Calu3 (cell line): Measurements from ENCODE around the gene CPS1. TPM values are rescaled to one million over a fixed set of nuclear protein-coding genes. Genes with fewer than 3 reads are reported as not detected.

Experiments
- BruUV-seq: library from RNA; stranded (reverse); fragments of 400-500 nt; replicated peaks from 2 replicates; lab custom pipeline; 2021; lab: Mats Ljungman, UMichigan
- CTCF ChIA-PET: fragments of 300-600 bp; sonication (Branson Sonifier 250); formaldehyde crosslinking; loops from one replicate; lab custom pipeline; 2022; ENCODE audit warnings: antibody characterized with exemption; lab: Charles Lee
- DNase-seq: peaks from one replicate; pipeline ENCODE4 v3.0.0; 2022
- H3K27ac Mint-ChIP-seq: one replicate; pipeline ENCODE4 v1.8.0; 2022; ENCODE audit warnings: mixed read lengths; ENCODE audit not compliant: unreplicated experiment
- H3K27me3 Mint-ChIP-seq: one replicate; pipeline ENCODE4 v1.8.0; 2022; ENCODE audit warnings: mixed read lengths; ENCODE audit not compliant: unreplicated experiment
- H3K36me3 Mint-ChIP-seq: one replicate; pipeline ENCODE4 v1.8.0; 2022; ENCODE audit warnings: mild to moderate bottlenecking, moderate library complexity, mixed read lengths; ENCODE audit not compliant: insufficient read depth, unreplicated experiment
- H3K4me1 Mint-ChIP-seq: one replicate; pipeline ENCODE4 v1.8.0; 2022; ENCODE audit warnings: mild to moderate bottlenecking, low read depth, mixed read lengths; ENCODE audit not compliant: unreplicated experiment
- H3K4me3 Mint-ChIP-seq: one replicate; pipeline ENCODE4 v1.8.0; 2022; ENCODE audit warnings: mild to moderate bottlenecking, low read depth, moderate library complexity, mixed read lengths; ENCODE audit not compliant: unreplicated experiment
- H3K9me3 Mint-ChIP-seq: one replicate; pipeline ENCODE4 v1.8.0; 2022; ENCODE audit warnings: low read depth, mixed read lengths; ENCODE audit not compliant: unreplicated experiment
- CTCF ChIP-seq: fragments of 200-600 bp; IDR thresholded peaks from one replicate; pipeline ENCODE4 v1.8.0; 2022; ENCODE audit warnings: antibody characterized with exemption; ENCODE audit not compliant: unreplicated experiment
- intact Hi-C: fragments of 100-400 bp; cut with micrococcal nuclease; formaldehyde crosslinking; loops from one replicate; pipeline ENCODE4 v1.10.0; 2022; ENCODE audit not compliant: unreplicated experiment
- total RNA-seq: library from RNA; stranded (reverse); gene quantifications from 2 replicates; pipeline ENCODE4 v1.2.3, GENCODE V29; 2022

Gene CPS1
- total RNA-seq, 1 experiment from 2014 or later, result 0.80 TPM

- Mint-ChIP-seq H3K4me1 (no peaks in the 10 kb centered on the region), H3K4me3 (no peak overlapping the region), H3K27me3 (no peaks in the 10 kb centered on the region), H3K36me3 (no peaks in the 10 kb centered on the region), H3K9me3 (no peaks in the 10 kb centered on the region), H3K27ac (no peak overlapping the region)
- CTCF ChIA-PET, result no interaction called here
- DNase-seq, result no peak
- intact Hi-C loops, result no loop called here
- no peak for TF ChIP-seq CTCF
- no TSS peak for BruUV-seq
These were observed 130.0 kb downstream of the CPS1 start for GRCh38 chr2:210686401-210686800.

GRCh38 chr2:210687786-210688470 lies 131.5 kb downstream of the CPS1 start:
- Mint-ChIP-seq H3K36me3 (no peaks in the 10 kb centered on the region), H3K9me3 (no peaks in the 10 kb centered on the region), H3K4me1 (no peaks in the 10 kb centered on the region), H3K27ac (no peak overlapping the region), H3K27me3 (no peaks in the 10 kb centered on the region), H3K4me3 (no peak overlapping the region)
- DNase-seq, result no peak
- intact Hi-C loops, result no loop called here
- CTCF ChIA-PET, result no interaction called here
- no TSS peak for BruUV-seq
- TF ChIP-seq CTCF, result no peak

- H3K4me3 Mint-ChIP-seq, result no peak overlapping the region
These were observed 151.5 kb downstream of the CPS1 start for GRCh38 chr2:210707900-210708299.

GRCh38 chr2:210713122-210713521 lies 156.7 kb downstream of the CPS1 start:
- no peak for DNase-seq
- H3K36me3 Mint-ChIP-seq, result no peaks in the 10 kb centered on the region
- peaks cover 20% of the 10 kb centered on the region for H3K4me1 Mint-ChIP-seq
- intact Hi-C loops, result no loop called here
- no peaks in the 10 kb centered on the region for H3K27me3 Mint-ChIP-seq
- BruUV-seq, result no TSS peak
- H3K9me3 Mint-ChIP-seq, result no peaks in the 10 kb centered on the region
- TF ChIP-seq CTCF, result no peak
- no peak overlapping the region for H3K27ac Mint-ChIP-seq
- no peak overlapping the region for H3K4me3 Mint-ChIP-seq
- CTCF ChIA-PET, result no interaction called here

More at GRCh38 chr2:210707900-210708299, 151.5 kb downstream of the CPS1 start:
- no peaks in the 10 kb centered on the region for H3K4me1 Mint-ChIP-seq
- no peak for DNase-seq
- no peaks in the 10 kb centered on the region for H3K9me3 Mint-ChIP-seq
- intact Hi-C loops, result no loop called here
- CTCF ChIA-PET, result no interaction called here
- H3K27me3 Mint-ChIP-seq, result no peaks in the 10 kb centered on the region
- no peaks in the 10 kb centered on the region for H3K36me3 Mint-ChIP-seq
- no peak overlapping the region for H3K27ac Mint-ChIP-seq
- BruUV-seq, result no TSS peak
- no peak for TF ChIP-seq CTCF
